Stimulated activated CD4-positive, alpha-beta T cell treated with anti-CD3 and anti-CD28 coated beads, Interleukin-1b, Interleukin-23, amount 100 ng/mL, for 4 hours (primary cell): ENCODE data around the gene AMDHD1.
"Not testable (repeated sequence)": the region's sequence is repeated elsewhere in the genome, so short reads cannot be mapped to it uniquely, and the experiment has no call there.

ENCODE experiments used
- DNase-seq, 2 donors: peaks; one replicate each; pipeline ENCODE4 v3.0.0-alpha.2; 2020; ENCODE audit warnings: low read depth in 2 of 2

Gene AMDHD1

DNA sequence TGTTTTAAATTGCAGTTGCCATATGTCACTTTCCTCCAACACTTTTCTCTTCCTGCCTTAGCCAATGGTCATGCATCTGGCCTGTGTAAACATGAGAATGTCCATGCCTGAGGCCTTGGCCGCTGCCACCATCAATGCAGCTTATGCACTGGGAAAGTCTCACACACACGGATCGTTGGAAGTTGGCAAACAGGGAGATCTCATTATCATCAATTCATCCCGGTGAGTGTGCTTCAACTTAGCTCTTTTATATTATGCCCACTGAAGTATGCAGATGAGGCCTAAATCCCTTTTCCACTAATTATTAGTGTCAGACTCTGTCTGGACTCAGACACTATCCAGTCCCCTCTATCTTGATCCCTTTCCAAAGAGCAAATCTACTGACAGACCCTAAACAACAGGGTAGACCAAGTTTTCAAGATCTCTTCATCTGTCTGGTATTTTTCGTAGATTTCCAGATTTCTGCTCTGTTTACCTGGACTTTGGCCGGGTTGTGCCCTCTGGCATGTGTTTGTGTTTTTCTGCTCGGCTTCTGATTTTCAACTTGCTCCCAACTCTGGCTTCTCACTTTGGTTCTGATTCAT, 23.2 kb downstream of the AMDHD1 start:
- no peak for DNase-seq

DNA sequence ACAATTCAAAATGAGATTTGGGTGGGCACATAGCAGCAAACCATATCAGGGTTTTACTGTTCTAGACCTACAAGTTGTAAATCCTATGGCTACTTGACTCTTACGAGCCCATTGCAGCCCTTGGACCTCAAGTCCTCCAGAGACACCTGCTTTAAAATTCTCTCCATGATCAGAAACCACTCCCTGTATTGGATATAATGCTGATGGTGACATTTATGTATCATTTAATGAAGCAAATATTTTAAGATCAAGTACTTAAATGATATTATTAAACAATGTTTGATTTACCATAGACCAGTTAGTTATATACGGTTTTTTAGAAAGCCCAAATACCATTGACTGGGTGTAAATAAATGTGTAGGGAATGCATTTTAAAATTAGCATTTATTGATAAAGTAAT, 24.2 kb downstream of the AMDHD1 start:
- DNase-seq = no peak

DNA sequence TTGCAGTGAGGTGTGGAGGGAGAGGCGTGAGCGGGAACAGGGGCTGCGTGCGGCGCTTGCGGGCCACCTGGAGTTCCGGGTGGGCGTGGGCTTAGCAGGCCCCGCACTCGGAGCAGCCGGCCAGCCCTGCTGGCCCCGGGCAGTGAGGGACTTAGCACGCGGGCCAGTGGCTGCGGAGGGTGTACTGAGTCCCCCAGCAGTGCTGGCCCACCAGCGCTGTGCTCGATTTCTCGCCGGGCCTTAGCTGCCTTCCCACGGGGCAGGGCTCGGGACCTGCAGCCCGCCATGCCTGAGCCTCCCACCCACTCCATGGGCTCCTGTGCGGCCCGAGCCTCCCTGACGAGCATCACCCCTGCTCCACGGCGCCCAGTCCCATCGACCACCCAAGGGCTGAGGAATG, 26.0 kb downstream of the AMDHD1 start:
- DNase-seq = not testable (repeated sequence)

DNA sequence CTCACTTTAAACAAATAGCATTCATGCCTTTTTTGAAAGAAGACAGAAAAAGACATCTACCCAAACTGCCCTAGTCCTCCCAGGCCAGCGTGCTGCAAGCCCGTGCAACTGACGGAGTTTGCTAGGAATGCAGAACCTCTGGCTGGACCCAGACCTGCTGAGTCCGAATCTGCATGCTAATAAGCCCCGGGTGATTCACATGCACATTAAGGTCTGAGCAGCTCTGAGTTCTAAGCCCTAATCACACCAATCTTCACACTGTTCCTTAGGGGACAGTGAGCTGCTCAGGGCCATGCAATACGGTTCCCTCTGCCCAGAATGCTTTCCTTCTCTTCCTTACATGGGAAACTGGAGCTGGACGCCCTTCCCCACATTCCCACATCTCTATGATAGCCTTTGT, 27.8 kb downstream of the AMDHD1 start:
- DNase-seq = no peak

DNA sequence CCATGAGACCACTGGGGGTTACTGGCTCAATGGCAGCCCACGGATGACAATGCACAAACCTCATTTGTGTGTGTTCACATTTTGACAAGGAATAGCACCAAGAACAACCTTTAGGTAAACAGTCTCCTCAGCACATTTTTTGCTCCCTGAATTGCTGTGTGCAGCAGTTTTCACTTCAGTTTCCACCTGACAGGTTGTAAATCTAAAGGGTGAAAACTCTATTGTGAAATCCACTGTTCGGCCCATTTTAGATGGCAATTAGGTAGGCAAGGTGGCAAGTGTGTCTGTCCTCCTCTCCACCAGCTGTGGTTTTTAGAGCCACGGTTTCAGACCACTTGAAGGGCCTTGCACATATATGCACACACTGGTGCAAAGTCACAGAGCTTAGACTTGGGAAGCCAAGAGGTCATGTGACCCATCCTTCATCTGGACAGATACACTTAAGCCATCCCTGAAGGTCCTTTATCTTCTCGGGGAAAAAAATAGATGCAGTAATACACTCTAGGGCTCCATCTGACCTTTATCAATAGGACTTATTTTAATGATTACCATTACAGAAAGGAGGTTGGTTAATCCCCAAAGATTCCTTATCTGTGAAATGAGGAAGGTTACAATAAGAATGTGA, 29.8 kb downstream of the AMDHD1 start:
- no peak for DNase-seq

DNA sequence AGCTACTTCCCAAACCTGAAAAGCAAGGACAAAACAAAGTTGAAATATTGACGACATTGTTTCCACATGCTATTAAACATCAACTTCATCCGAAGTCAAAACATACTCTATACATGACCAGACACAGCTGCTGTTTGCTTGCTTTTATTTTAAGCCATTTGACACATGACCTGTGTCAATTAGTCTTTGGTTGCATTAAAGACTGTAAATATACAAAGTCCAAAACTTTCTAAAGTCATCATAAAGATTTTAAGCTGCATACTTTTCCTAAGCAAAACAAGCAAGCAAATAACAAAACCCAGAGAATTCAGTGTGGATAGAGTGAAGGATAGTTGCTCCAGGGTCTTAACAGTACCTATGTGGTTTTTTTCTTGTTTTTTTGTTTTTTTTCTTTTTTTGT, 31.2 kb downstream of the AMDHD1 start:
- DNase-seq = no peak

DNA sequence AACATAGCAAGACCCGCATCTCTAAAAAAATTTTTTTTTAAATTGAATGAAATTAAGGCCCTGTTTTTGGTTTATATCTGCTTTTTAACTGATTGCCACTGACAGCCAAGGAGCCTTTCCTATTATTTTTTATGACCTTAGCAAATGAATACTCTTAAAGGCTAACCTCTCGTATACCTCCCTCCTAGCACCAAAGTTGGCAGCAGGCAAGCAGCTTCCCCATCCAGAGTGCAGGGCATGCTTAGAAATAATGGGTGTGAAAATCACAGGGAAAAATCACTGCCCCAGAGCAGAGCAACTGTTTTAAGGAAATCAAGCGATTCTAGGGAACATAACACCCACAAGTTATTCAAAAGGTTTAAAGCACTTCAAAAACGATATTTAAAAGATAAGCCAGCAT, 32.4 kb downstream of the AMDHD1 start:
- no peak for DNase-seq

DNA sequence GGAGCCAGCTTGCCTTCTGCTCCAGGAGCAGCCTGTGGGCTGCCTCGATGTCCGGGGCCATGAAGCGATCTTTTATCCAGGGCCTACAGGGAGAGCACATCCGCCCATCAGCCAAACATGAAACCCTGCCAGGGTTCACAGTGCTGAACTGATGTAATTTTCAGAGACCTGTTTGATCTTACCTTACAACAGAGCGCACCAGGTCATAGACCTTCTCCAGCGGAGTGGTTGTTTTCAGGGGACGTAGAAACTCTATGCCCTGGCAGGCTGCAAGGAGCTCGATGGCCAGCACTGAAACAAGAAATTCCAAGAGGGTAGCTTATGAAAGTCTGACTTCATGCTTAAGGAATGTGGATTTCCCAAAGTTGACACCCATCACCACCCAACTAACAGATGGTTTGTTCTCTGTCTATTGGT, 33.3 kb downstream of the AMDHD1 start:
- no peak for DNase-seq

DNA sequence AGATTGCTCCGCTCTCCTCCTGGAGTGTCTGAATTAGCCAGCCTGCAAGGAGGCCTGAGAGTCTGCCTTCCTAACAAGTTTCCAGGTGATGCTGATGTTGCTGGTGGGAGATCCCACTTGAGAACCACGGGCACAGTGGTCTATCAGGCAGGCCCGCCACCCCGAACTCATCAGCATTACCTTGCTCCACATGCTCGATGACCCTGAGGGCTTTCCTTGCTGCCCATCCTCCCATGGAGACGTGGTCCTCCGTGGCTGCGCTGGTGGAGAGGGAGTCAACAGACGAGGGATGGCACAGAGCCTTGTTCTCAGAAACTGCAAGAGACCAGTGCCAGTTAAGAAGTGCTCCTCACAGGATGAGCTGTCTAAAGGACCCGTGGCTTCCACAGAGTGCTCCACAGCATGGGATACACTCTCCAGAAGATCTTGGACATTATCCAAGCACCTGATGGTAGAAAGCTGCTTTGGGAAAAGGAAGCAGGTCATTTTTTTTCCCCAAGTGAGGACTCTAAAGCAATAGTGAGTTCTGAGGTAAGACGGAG, 34.7 kb downstream of the AMDHD1 start:
- no peak for DNase-seq

DNA sequence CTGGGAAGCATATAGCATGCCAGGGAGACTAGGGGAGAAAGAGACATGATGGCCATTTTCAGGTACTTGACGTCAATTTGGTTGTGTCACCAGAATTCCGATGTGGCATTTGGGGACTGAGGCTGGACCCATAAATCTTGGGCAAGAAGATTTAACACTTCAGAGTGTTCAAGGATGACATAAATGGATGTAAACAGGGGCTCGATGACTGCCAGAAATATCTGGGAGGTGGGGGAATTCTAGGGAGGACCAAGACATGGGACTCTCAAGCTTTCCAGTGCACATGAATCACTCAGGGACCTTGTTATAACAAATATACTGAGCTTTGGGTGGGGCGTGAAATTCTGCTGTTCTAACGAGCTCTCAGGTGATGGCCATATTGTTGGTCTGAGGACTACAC, 35.2 kb downstream of the AMDHD1 start:
- no peak for DNase-seq

DNA sequence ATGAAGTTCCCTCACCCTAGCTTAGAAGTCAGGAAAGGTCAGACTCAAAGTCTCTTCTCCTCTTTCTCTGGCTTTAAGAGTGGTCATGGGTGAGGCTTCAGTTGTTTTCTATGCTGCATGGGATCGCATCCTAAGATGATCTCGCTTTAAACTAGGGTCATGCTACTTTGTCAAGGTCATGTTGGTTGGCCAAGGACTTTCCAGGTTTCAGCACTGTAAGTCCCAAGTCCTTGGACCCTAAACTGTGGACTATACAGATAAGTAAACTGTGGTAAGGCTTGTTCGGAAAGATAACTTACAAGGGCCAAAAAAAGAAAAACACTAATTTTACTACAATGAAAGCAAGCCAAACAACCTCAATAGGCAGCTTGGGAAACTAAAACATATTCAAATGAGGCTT, 35.6 kb downstream of the AMDHD1 start:
- DNase-seq = no peak

DNA sequence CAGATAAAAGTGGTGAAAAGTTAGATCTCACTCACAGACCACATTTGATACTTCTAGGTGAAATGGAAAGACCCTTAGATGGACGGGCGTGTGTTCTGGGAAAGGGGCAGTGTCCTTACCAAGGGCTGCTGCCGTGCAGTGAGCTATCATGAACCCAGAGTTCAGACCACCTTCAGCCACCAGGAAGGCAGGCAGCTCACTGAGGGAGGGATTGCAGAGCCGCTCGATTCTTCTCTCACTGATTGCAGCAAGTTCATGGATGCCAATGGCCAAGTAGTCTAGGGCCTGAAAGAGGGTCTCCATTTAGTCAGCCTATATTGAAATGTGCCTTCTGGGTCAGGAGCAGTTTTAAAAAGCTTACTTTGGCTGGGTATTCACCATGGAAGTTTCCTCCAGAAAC, 37.3 kb downstream of the AMDHD1 start:
- DNase-seq = no peak

DNA sequence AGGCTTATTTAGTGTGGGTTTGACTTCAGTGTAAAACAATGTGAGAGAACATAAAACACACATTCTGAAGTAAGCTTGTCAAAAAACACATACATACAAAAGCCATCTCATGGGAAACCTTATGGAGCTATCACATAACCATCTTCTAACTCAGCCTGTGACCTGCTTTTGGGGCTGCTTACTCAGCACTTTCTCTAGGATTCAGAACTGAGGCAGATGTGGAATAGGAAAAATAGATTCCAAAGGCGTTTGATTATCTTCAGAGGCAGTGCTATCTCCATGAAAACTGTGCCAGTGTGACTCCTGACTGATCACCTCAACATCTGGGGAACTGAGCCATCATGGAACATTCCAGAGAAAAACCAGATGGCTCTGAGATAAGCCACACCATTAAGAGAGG, 39.5 kb downstream of the AMDHD1 start:
- no peak for DNase-seq

DNA sequence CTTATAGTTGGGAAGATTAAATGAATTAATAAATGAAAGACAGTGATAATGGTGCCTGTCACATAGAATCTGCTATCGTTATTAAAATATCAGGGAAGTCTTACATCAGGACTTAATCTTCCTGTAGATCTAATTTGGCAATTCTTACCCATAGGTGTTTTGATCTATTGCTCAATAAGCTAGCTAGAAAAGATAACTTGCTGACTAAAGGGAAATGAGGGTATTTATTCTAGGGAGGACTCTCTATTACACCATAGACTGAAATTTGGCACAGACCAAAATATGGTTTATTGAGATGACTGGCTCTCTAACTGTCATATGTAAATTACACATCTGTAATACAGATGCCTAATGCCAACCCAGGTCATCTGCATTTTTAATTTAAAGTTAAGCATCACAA, 41.6 kb downstream of the AMDHD1 start:
- no peak for DNase-seq

DNA sequence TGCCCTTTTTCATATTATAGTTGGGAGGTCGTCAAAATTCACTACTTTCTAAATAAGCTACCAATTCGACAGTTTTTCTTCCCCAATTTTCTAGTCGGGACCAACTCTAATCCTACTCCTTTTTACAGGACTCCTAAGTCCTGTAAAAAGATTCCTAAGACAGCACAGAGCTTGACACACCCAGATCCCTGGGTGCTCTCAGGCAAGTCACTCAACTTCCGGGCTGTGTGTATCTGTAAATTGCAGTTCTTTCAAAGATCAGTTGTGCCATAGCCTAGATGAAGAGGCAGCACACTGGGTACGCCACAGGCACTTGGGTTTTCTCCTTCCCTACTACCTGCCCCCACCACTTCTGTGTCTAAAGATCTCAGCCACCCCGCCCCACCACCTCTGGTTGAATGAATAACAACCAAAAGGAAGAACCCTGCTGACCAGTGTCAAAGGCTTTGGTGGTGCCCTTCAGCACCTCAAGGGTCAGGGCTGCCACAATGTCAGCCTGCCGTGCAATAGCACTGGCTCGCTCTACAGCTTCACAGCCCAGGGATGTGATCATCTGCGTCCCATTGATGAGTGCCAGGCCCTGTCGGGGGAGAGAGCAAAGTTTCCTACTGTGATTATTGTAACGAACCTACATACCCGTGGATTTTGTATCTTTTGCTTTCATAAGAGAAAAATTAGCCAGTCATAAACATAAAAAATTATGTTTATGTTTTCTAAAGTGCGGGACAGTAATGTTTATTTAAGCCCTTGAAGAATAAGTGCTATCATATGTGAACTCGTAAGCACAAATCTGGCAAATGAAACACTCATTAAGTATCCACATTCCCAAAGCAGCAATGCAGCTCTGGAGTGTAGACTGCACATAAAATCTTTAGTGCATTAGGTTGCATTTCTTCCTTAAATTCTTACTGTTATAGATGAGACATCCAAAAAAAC, 43.8 kb downstream of the AMDHD1 start:
- DNase-seq = no peak

DNA sequence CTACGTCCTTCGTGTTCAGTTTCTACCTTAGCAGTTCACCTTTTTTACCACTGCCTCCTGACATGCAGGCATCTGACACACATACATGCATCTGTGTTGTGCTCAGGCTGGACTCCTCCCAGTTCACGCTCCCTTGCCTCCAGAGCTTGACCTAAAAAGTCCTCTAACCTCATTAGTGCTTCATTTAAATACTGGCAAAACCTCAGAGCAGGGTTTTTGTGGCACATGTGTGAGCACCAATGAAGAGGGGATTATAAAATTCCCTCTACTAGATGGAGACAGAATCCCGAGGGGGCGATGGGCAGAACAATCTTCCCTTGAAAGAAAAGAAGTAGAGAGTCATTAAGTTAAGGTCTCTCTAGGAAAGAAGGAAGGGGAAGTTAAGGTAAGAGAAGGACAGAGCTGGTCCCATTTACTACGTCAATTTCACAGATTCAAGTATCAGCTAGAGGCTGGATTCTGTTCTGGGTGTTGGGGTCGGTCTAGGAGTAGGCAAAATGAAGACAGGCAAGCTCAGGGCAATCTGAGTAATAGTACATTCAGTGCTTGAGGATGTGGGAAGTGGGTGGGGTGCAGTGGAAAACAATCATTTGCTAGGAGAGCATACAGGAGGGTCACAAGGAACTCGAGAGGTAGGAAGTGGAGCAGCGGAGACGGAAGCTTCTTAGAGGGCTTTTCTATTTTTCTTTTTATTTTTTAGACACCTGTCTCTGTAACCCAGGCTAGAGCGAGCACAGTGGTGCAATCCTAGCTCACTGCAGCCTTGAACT, 45.6 kb downstream of the AMDHD1 start:
- DNase-seq = no peak

DNA sequence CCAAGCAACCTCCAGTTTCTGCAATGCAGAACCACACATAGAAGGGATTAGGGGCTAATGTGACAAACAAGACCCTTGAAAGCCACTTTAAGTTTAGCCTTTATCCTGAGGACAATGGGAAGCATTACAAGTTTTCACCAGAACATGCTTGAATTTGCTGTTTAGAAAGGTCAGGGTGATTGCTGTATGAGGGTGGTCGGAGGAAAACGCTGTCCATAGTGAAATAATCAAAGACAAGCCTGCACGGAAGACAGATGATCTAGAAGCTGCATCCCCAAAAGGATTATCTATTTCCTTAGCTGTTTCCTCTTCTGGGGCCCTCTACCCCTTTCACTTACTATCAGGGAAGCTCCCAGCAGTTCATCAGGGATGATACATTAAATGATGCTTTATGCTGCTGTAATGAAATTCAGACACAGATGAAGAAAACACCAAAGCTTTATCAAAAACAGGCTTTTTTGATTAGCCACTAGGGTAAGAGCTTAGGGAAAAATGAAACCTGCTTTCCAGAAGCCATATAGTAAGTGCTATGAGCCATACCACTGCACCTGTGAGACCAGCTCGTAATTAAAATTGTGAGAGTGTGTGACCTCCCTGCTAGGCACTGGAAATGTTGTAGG, 46.5 kb downstream of the AMDHD1 start:
- no peak for DNase-seq

DNA sequence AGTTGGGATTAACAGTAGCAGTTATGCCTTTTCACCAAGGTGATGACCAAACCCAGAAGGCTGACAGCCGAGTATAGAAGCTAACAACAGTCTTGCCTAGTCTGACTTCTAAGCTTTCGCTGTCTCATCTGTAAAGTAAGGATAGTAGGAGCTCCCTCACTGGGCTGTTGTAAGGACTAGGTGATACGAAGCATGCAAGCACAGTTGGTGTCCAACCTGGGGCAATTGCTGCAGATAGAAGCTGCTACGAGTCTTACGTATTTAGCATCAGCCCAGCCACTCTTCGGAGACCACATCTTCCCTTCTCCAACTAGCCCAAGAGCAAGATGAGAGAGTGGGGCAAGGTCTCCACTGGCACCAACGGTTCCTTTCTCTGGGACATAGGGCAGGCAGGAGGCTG, 47.0 kb downstream of the AMDHD1 start:
- DNase-seq = no peak

DNA sequence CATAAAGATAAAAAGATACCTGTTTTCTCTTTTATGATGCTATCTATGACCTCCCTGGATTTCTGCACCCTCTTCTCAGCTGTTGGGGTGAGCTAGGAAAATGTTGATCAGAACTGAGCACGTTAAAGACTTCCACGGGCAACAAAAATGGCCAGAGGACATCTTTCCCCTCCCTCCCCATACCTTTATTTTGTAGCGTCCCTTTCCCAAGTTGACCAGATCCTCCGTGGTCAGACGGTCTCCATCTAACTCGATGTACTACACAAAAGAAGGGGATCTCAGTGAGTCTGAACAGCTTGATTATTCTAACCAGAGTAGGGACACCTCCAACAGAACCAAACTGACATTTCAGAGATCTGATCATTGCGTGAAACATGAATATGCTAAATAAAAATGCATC, 50.8 kb downstream of the AMDHD1 start:
- no peak for DNase-seq

DNA sequence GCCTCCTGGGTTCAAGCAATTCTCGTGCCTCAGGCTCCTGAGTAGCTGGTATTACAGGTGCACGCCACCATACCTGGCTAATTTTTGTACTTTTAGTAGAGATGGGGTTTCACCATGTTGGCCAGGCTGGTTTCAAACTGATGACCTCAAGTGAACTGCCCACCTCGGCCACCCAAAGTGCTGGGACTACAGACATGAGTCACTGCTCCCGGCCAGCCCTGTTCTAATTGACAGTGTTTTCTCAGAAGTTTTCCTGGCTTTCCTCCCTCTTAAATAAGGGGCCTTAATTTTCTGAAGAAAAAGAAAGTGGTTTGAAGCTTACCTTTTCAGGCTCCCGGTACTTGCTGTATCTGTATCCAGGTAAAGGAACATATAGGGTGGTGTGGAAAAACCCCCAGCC, 51.3 kb downstream of the AMDHD1 start:
- no peak for DNase-seq

DNA sequence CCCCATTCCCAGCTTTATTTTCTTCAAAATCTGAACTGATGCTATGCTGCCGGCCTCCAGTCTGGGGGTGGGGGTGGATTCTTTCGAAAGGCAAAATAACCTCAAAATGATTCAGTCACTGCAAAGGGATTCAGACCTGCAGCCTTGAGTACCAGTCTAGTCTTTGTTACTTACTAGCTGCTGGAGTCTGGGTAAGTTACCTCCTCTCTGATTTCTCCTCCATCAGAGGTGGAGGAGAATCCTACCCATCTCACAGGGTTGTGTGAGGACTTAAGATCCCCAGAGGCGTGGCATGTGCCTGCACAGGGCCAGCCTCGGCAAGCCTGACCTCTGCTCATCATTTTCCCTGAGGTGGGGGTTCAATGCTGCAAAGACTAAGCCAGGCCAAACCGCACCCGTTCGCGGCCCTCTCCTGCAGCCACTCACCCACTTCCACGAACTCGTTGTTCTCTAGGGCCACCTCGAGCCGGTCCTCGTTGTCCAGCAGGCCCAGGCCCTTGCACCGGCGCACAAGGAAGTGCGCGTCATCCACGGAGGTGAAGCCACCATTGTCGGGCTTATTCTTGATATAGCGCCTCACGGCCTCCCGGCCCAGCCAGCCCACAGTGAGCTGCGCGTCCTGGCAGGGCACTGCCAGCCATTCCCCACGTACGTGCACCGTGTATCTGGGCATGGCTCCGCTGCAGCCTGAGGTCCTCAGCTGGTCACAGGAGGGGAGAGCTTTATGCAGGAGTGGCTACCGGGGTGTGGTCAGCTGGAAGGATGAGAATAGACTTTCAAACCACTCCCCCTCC, 52.3 kb downstream of the AMDHD1 start:
- no peak for DNase-seq
